Caco-2 (cell line): ENCODE measurements around the gene ZEB2. TPM values are rescaled to one million over a fixed set of nuclear protein-coding genes. Genes with fewer than 3 reads are reported as not detected.

Experiments used
- BruUV-seq: library from RNA; stranded (reverse); fragments of 400-500 nt; replicated peaks from 2 replicates; lab custom pipeline; 2021; lab: Mats Ljungman, UMichigan
- CTCF ChIA-PET: fragments of 300-600 bp; sonication (Branson Sonifier 250); formaldehyde crosslinking; loops from one replicate; lab custom pipeline; 2022; ENCODE audit warnings: antibody characterized with exemption; lab: Charles Lee
- POLR2A ChIA-PET: fragments of 300-600 bp; sonication (Branson Sonifier 250); formaldehyde crosslinking; loops from one replicate; lab custom pipeline; 2022; ENCODE audit warnings: antibody characterized with exemption; lab: Charles Lee
- DNase-seq, 2 experiments: peaks; one replicate each; pipeline versions ENCODE4 v3.0.0 to v3.0.0-alpha.2; 2020 to 2022
- H3K27me3 ChIP-seq: replicated peaks from 2 replicates; pipeline ENCODE4 v1.6.0; 2011; ENCODE audit warnings: low read length; ENCODE audit not compliant: control insufficient read depth, insufficient read depth
- H3K36me3 ChIP-seq: 2 replicates; pipeline ENCODE4 v1.5.1; 2011; ENCODE audit warnings: low read length; ENCODE audit not compliant: control insufficient read depth, insufficient read depth
- H3K4me1 ChIP-seq: fragments of 250-450 bp; sonication (Bioruptor Pico); 2 replicates; pipeline ENCODE4 v1.5.1; 2020; ENCODE audit warnings: mild to moderate bottlenecking
- H3K4me3 ChIP-seq: 2 replicates; pipeline ENCODE4 v1.5.1; 2011; ENCODE audit warnings: low read depth, mild to moderate bottlenecking, control low read depth, low read length
- H3K9me3 ChIP-seq: fragments of 250-450 bp; sonication (Bioruptor Pico); 2 replicates; pipeline ENCODE4 v1.5.1; 2020; ENCODE audit warnings: mild to moderate bottlenecking, moderate library complexity
- H3K27ac Mint-ChIP-seq: one replicate; pipeline ENCODE4 v1.8.0; 2022; ENCODE audit warnings: mixed read lengths; ENCODE audit not compliant: unreplicated experiment
- H3K27me3 Mint-ChIP-seq: one replicate; pipeline ENCODE4 v1.8.0; 2022; ENCODE audit warnings: mixed read lengths; ENCODE audit not compliant: insufficient read depth, unreplicated experiment
- H3K36me3 Mint-ChIP-seq: one replicate; pipeline ENCODE4 v1.8.0; 2022; ENCODE audit warnings: mild to moderate bottlenecking, mixed read lengths; ENCODE audit not compliant: insufficient read depth, unreplicated experiment
- H3K4me1 Mint-ChIP-seq: one replicate; pipeline ENCODE4 v1.8.0; 2022; ENCODE audit warnings: low read depth, mixed read lengths; ENCODE audit not compliant: unreplicated experiment
- H3K4me3 Mint-ChIP-seq: one replicate; pipeline ENCODE4 v1.8.0; 2022; ENCODE audit warnings: mild to moderate bottlenecking, moderate library complexity, mixed read lengths; ENCODE audit not compliant: unreplicated experiment
- H3K9me3 Mint-ChIP-seq: one replicate; pipeline ENCODE4 v1.8.0; 2022; ENCODE audit warnings: mixed read lengths; ENCODE audit not compliant: unreplicated experiment
- CTCF ChIP-seq, 2 experiments: fragments of 200-600 bp in 1 of 2; IDR thresholded peaks; 1 replicate in 1 of 2; 2 replicates in 1 of 2; pipeline versions ENCODE4 v1.5.1 to v1.8.0; 2011 to 2022; ENCODE audit warnings: antibody characterized with exemption in 1 of 2, control low read depth in 1 of 2, inconsistent platforms in 1 of 2, low read depth in 1 of 2, low read length in 1 of 2, mild to moderate bottlenecking in 1 of 2, moderate library complexity in 1 of 2; ENCODE audit not compliant: insufficient read depth in 1 of 2, severe bottlenecking in 1 of 2, unreplicated experiment in 1 of 2
- intact Hi-C: fragments of 100-400 bp; cut with micrococcal nuclease; formaldehyde crosslinking; loops from one replicate; pipeline ENCODE4 v1.10.0; 2022; ENCODE audit not compliant: unreplicated experiment
- total RNA-seq: library from RNA; stranded (reverse); gene quantifications from 2 replicates; pipeline ENCODE4 v1.2.3, GENCODE V29; 2022

The ZEB2 gene
- total RNA-seq, 1 experiment from 2014 or later = not detected

- Histone ChIP-seq H3K9me3 (no peaks in the 10 kb centered on the region), H3K36me3 (no peaks in the 10 kb centered on the region), H3K27me3 (peaks cover 3% of the 10 kb centered on the region; the same call in 1 of the 2 replicates), H3K4me3 (no peak overlapping the region), H3K4me1 (no peaks in the 10 kb centered on the region)
- POLR2A ChIA-PET = no interaction called here
- CTCF ChIA-PET = no interaction called here
- no TSS peak for BruUV-seq
- intact Hi-C loops = no loop called here
- no peak for TF ChIP-seq CTCF (IDR thresholded peaks at IDR 0.05; ENCODE audit: insufficient read depth in 1 of 2, low read depth in 1 of 2, low read length in 1 of 2, severe bottlenecking in 1 of 2, unreplicated experiment in 1 of 2)
- Mint-ChIP-seq H3K36me3 (no peaks in the 10 kb centered on the region), H3K27ac (no peak overlapping the region), H3K4me3 (no peak overlapping the region), H3K27me3 (peaks cover 32% of the 10 kb centered on the region), H3K4me1 (peaks cover 6% of the 10 kb centered on the region), H3K9me3 (no peaks in the 10 kb centered on the region)
- DNase-seq = no peak
These were observed 6.4 kb downstream of the ZEB2 start for GRCh38 chr2:144513388-144514101.

GRCh38 chr2:144512891-144513351 lies 7.0 kb downstream of the ZEB2 start:
- no peak for DNase-seq
- intact Hi-C loops = no loop called here
- no peaks in the 10 kb centered on the region for H3K9me3 Mint-ChIP-seq
- H3K9me3 ChIP-seq = no peaks in the 10 kb centered on the region
- BruUV-seq = no TSS peak
- H3K4me1 ChIP-seq = no peaks in the 10 kb centered on the region
- no peaks in the 10 kb centered on the region for H3K36me3 Mint-ChIP-seq
- CTCF ChIA-PET = no interaction called here
- no peaks in the 10 kb centered on the region for H3K36me3 ChIP-seq
- H3K4me1 Mint-ChIP-seq = peaks cover 6% of the 10 kb centered on the region
- no peak for TF ChIP-seq CTCF (IDR thresholded peaks at IDR 0.05; ENCODE audit: insufficient read depth in 1 of 2, low read depth in 1 of 2, low read length in 1 of 2, severe bottlenecking in 1 of 2, unreplicated experiment in 1 of 2)
- peaks cover 3% of the 10 kb centered on the region; the same call in 1 of the 2 replicates for H3K27me3 ChIP-seq
- POLR2A ChIA-PET = no interaction called here
- H3K27ac Mint-ChIP-seq = no peak overlapping the region
- no peak overlapping the region for H3K4me3 Mint-ChIP-seq
- peaks cover 37% of the 10 kb centered on the region for H3K27me3 Mint-ChIP-seq
- no peak overlapping the region for H3K4me3 ChIP-seq

GRCh38 chr2:144512470-144512869 lies 7.4 kb downstream of the ZEB2 start:
- Mint-ChIP-seq H3K27me3 (peaks cover 41% of the 10 kb centered on the region), H3K4me3 (no peak overlapping the region), H3K4me1 (peaks cover 6% of the 10 kb centered on the region), H3K36me3 (no peaks in the 10 kb centered on the region), H3K9me3 (no peaks in the 10 kb centered on the region), H3K27ac (no peak overlapping the region)
- no peaks in the 10 kb centered on the region for H3K9me3 ChIP-seq
- no peak for TF ChIP-seq CTCF (IDR thresholded peaks at IDR 0.05; ENCODE audit: insufficient read depth in 1 of 2, low read depth in 1 of 2, low read length in 1 of 2, severe bottlenecking in 1 of 2, unreplicated experiment in 1 of 2)
- H3K4me1 ChIP-seq = no peaks in the 10 kb centered on the region
- POLR2A ChIA-PET = no interaction called here
- CTCF ChIA-PET = no interaction called here
- no peaks in the 10 kb centered on the region for H3K36me3 ChIP-seq
- H3K27me3 ChIP-seq = peaks cover 3% of the 10 kb centered on the region; the same call in 1 of the 2 replicates
- intact Hi-C loops = no loop called here
- H3K4me3 ChIP-seq = no peak overlapping the region
- BruUV-seq = no TSS peak
- DNase-seq = no peak
